GM19099 (cell line): ENCODE measurements around the gene GSTO1.
A peak's percentile ranks its signal among the peaks of the same experiment; 100 is the strongest.

Experiments used
- POLR2A ChIP-seq: IDR thresholded peaks from 3 replicates; pipeline ENCODE4 v1.6.1; 2011; ENCODE audit warnings: low read depth; ENCODE audit not compliant: insufficient read length; ENCODE audit errors: extremely low read depth

The GSTO1 gene

DNA sequence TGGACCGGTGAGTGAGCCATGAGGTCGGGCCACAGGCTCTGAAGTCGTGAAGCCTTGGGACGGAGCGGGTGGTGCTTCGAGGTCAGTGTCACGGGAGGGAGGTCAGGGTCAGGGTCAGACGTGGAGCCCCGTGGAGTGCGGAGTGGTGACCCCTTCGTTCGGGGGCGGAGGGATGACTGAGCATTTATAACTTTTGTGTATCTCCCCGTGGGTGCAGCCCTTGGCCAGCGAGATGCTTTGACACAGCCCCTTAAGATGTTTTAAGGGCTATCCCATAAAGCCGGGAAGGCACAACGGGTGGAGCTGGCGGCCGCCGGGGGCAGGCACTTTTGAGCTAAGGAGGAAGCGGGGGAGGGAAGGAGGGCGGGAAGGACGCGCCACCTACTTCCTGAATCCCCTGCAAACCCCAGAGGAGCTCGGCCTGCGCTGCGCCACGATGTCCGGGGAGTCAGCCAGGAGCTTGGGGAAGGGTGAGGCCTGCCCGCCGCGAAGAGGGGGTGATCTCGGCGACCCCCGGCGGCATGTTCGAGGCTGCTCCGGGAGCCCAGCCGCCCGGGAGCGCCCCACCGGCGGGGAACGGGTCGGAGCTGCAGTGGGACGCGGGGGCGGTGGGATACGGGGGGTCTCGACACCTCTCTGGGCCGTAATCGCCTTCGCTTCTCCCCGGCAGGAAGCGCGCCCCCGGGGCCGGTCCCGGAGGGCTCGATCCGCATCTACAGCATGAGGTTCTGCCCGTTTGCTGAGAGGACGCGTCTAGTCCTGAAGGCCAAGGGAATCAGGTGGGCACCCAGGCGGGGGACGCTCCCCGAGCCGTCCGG, at the start of gene GSTO1:
Gene GSTO1, plus strand, starts transcription at position 400 of the 818 bp plus-strand sequence. Its CDS starts 37 bp downstream, at position 437.
- TF ChIP-seq POLR2A = peak; percentile 91

GRCh38 chr10:104208730-104209129, 46.0 kb upstream of the GSTO1 start:
- TF ChIP-seq POLR2A = no peak

- TF ChIP-seq POLR2A = no peak
Measured at GRCh38 chr10:104209575-104210198, 45.0 kb upstream of the GSTO1 start.

DNA sequence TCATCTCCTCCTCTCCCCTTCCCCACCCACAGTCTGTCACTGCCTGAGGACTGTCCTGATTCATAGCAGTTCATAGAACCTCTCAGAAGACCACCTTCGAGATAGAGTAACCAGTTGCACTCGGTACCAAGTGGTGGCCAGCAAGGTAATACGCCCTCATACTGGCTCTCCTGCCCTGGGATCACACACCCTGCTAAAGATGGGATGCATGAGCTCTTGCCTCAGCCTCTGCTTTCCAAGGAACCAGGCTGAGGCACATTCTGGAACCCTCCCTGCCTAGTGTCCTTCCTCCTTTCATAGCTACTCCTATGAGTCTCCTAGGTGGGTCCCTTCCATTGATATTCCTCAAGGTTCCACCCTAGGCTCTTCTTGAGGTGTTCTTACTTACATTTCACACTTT, 38.1 kb upstream of the GSTO1 start:
- no peak for TF ChIP-seq POLR2A

GRCh38 chr10:104218751-104219150, 35.9 kb upstream of the GSTO1 start:
- no peak for TF ChIP-seq POLR2A

DNA sequence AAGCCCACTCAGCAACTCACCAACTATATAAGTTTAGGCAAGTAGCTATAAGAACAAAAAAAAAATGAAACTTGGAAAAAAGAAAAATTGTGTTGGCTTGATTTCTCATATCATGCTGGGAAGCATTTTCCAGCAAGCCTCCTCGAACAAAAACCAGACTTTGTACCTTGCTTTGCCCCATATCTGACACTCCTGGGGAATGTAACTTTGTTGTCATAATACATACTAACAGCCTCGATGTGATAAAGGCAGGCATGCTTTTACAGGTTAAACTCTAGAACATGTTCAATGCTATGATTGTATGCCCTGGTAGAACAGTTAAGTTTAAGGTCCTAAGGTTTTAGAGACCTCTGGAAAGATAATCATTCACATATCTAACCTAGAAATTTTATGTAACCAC, 34.2 kb upstream of the GSTO1 start:
- TF ChIP-seq POLR2A = no peak

DNA sequence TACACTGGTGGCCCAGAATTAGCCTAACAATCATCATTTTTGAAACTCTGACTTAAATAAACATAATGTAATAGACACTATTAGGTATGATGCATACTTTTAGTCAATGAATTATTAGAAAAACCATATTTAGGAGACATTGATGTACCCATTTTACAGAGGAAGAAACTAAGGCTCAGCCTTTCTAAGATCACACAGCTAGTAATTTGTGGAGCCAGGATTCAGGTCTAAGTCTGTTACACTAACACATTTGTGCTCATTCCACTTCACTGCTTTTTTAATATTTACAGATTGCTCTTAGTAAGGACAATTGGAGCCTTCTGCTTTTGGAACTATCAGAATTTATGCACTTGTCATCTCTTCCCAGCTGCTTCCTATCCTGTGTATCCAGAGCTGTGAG, 31.4 kb upstream of the GSTO1 start:
- TF ChIP-seq POLR2A = no peak

- TF ChIP-seq POLR2A = no peak
Measured at GRCh38 chr10:104230490-104230889, 24.2 kb upstream of the GSTO1 start.

GRCh38 chr10:104231784-104232612, 22.7 kb upstream of the GSTO1 start, which contains the start of gene CFAP43:
TSS of gene CFAP43 (minus strand) at chr10:104232364. CDS start at chr10:104232246, 118 bp downstream.
- no peak for TF ChIP-seq POLR2A

GRCh38 chr10:104232613-104233102, 22.0 kb upstream of the GSTO1 start:
- no peak for TF ChIP-seq POLR2A

- no peak for TF ChIP-seq POLR2A
Measured at GRCh38 chr10:104233817-104234216, 20.9 kb upstream of the GSTO1 start.

- TF ChIP-seq POLR2A = no peak
Measured at GRCh38 chr10:104234934-104235333, 19.8 kb upstream of the GSTO1 start.

GRCh38 chr10:104235801-104236200, 18.9 kb upstream of the GSTO1 start:
- no peak for TF ChIP-seq POLR2A

DNA sequence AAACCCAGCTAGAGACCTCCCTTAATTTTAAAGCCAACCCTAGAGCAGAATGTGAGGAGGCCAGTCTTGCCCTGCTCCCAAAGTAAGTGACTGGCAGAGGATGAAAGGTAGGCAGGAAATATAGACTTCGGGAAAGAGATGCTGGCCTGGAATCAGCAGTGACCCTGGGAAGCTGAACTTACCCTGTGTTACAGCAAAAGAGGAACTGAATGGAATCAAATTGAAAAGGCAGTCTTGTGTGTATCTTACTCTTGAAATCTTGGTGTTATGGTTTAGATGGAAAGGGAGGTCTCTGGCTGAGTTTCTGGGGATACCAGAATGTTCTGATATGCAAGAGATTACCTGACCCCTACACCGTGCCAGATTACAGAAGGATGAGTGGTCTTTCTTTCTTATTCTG, 14.6 kb upstream of the GSTO1 start:
- no peak for TF ChIP-seq POLR2A

- no peak for TF ChIP-seq POLR2A
Measured at GRCh38 chr10:104242545-104242944, 12.1 kb upstream of the GSTO1 start.

DNA sequence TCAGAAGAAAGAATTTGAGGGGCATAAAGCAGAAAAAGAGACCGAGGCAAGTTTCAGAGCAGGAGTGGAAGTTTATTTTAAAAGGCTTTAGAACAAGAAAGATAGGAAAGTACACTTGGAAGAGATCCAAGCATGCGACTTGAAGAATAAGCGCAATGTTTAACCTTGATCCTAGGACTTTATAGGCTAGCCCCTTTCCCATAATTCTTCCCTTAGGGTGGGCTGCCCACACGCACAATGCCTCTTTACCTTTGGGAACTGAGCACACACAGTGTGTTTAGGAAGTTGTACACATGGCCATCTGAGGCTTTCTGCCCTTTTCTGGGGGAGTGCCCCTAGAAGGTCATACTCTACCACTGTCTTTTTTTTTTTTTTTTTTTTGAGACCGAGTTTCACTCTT, 11.2 kb upstream of the GSTO1 start:
- no peak for TF ChIP-seq POLR2A

DNA sequence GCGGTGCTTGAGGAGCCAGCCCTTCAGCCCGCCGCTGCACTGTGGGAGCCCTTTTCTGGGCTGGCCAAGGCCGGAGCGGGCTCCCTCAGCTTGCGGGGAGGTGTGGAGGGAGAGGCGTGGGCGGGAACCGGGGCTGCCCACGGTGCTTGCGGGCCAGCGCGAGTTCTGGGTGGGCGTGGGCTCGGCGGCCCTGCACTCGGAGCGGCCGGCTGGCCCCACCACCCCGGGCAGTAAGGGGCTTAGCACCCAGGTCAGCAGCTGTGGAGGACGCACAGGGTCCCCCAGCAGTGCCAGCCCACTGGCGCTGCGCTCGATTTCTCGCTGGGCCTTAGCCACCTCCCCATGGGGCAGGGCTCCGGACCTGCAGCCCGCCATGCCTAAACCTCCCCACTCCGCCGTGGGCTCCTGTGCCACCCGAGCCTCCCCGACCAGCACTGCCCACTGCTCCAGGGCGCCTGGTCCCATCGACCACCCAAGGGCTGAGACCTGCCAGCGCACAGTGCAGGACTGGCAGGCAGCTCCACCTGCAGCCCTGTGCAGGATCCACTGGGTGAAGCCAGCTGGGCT, 9.5 kb upstream of the GSTO1 start:
- TF ChIP-seq POLR2A = no peak
